HG02973 (cell line): ENCODE results near the gene MARCOL.
"Not testable (repeated sequence)": the region's sequence is repeated elsewhere in the genome, so short reads cannot be mapped to it uniquely, and the experiment has no call there.

ENCODE experiments used
- ATAC-seq: cut with Tn5 transposase; IDR thresholded peaks from one replicate; pipeline ENCODE4 v1.9.1; 2021; ENCODE audit warnings: moderate library complexity; ENCODE audit not compliant: unreplicated experiment

The MARCOL gene

GRCh38 chr5:148261221-148261620, 22.9 kb downstream of the MARCOL start:
- ATAC-seq, result no peak

GRCh38 chr5:148267962-148268361, 29.6 kb downstream of the MARCOL start:
- ATAC-seq, result no peak

- no peak for ATAC-seq
These were observed 30.2 kb downstream of the MARCOL start, which contains the start of gene SPINK13 for GRCh38 chr5:148268566-148268965. TSS of gene SPINK13 (plus strand) at chr5:148268794. CDS start at chr5:148270073, 1,279 bp downstream.

GRCh38 chr5:148275129-148275528, 36.8 kb downstream of the MARCOL start:
- not testable (repeated sequence) for ATAC-seq

- ATAC-seq, result not testable (repeated sequence)
These were observed 42.6 kb downstream of the MARCOL start for GRCh38 chr5:148280893-148281292.

- not testable (repeated sequence) for ATAC-seq
These were observed 43.0 kb downstream of the MARCOL start for GRCh38 chr5:148281336-148281735.

GRCh38 chr5:148290271-148291195, 52.2 kb downstream of the MARCOL start:
- no peak for ATAC-seq
